ENCODE measurements around the gene ARHGEF10L.

- no peak for TF ChIP-seq CTCF (conservative IDR thresholded peaks at IDR 0.05)
- TF ChIP-seq ZFX (IDR thresholded peaks at IDR 0.05) = no peak
Observed at GRCh38 chr1:17632106-17632505, 92.6 kb downstream of the ARHGEF10L start.

Data from C4-2B (cell line).